HepG2 (cell line): Measurements from ENCODE around the gene HTR6. TPM values are rescaled to one million over a fixed set of nuclear protein-coding genes. Genes with fewer than 3 reads are reported as not detected.

Source experiments
- ATAC-seq: fragments of 200-7000 bp; cut with Tn5 transposase; 3 replicates; pipeline ENCODE4 v1.9.1; 2020; ENCODE audit warnings: mild to moderate bottlenecking, moderate library complexity
- BruUV-seq: library from RNA; stranded (reverse); fragments of 400-500 nt; replicated peaks from 2 replicates; lab custom pipeline; 2021; lab: Mats Ljungman, UMichigan
- CTCF ChIA-PET: fragments of 300-600 bp; formaldehyde crosslinking; extraction: SDS; loops from one replicate; lab custom pipeline; 2021; ENCODE audit warnings: low total read pairs, inconsistent platforms, low intra/inter-chr PET ratio; lab: Yijun Ruan, JAX
- POLR2A ChIA-PET: fragments of 350-600 bp; sonication (Branson Sonifier 250); formaldehyde crosslinking; loops from one replicate; lab custom pipeline; 2020; ENCODE audit warnings: antibody characterized with exemption, inconsistent platforms; lab: Yijun Ruan, JAX
- DNase-seq: peaks from one replicate; pipeline ENCODE4 v3.0.0-alpha.2; 2015; ENCODE audit warnings: low spot score
- FAIRE-seq: peaks from 3 replicates; lab custom pipeline; 2011; peaks lifted over from hg19 to GRCh38; lab: Jason Lieb, UNC
- H2AFZ ChIP-seq: one replicate; pipeline ENCODE4 v1.6.1; 2011; ENCODE audit warnings: low read length, inconsistent platforms
- H3K27ac ChIP-seq: fragments of 300-600 bp; 3 replicates; pipeline ENCODE4 v1.8.0; 2011; ENCODE audit warnings: mixed run types, mild to moderate bottlenecking, mixed read lengths, low read length, inconsistent platforms; ENCODE audit not compliant: insufficient read depth; ENCODE audit errors: extremely low read length
- H3K27me3 ChIP-seq, 2 experiments: fragments of 200-600 bp in 1 of 2; 2 replicates in 1 of 2; 3 replicates in 1 of 2; pipeline versions ENCODE4 v1.6.0 to v1.8.0; 2011; ENCODE audit warnings: low read length in 2 of 2, mild to moderate bottlenecking in 2 of 2, moderate library complexity in 2 of 2, inconsistent platforms in 1 of 2; ENCODE audit not compliant: insufficient read depth in 2 of 2, control insufficient read depth in 1 of 2
- H3K36me3 ChIP-seq, 2 experiments: fragments of 200-600 bp in 1 of 2; replicated peaks in 1 of 2; 2 replicates in 1 of 2; 3 replicates in 1 of 2; pipeline versions ENCODE4 v1.5.1 to v1.8.0; 2011; ENCODE audit warnings: low read length in 2 of 2, inconsistent platforms in 1 of 2; ENCODE audit not compliant: insufficient read depth in 2 of 2, control insufficient read depth in 1 of 2
- H3K4me1 ChIP-seq: 2 replicates; pipeline ENCODE4 v1.5.1; 2012; ENCODE audit warnings: low read length, inconsistent platforms; ENCODE audit not compliant: insufficient read depth
- H3K4me2 ChIP-seq: 2 replicates; pipeline ENCODE4 v1.6.0; 2011; ENCODE audit warnings: low read depth, low read length, inconsistent platforms
- H3K4me3 ChIP-seq, 3 experiments: fragments of 200-600 bp in 1 of 3; sonication (generic), shearing (Covaris generic) in 1 of 3; replicated peaks in 1 of 3; 2 replicates each; pipeline ENCODE4 v1.5.1; 2011 to 2016; ENCODE audit warnings: low read length in 3 of 3, inconsistent platforms in 2 of 3, low read depth in 2 of 3, mild to moderate bottlenecking in 2 of 3, control low read depth in 1 of 3, mixed read lengths in 1 of 3; ENCODE audit not compliant: insufficient read depth in 1 of 3
- H3K79me2 ChIP-seq: one replicate; pipeline ENCODE4 v1.6.1; 2011; ENCODE audit warnings: low read length, inconsistent platforms; ENCODE audit not compliant: insufficient read depth
- H3K9ac ChIP-seq: 2 replicates; pipeline ENCODE4 v1.6.0; 2011; ENCODE audit warnings: mild to moderate bottlenecking, low read depth, low read length, inconsistent platforms; ENCODE audit not compliant: insufficient read depth
- H3K9me3 ChIP-seq: 2 replicates; pipeline ENCODE4 v1.5.1; 2012; ENCODE audit warnings: mild to moderate bottlenecking, low read length
- H4K20me1 ChIP-seq: 2 replicates; pipeline ENCODE4 v1.6.0; 2011; ENCODE audit warnings: inconsistent platforms, mild to moderate bottlenecking, low read length, moderate library complexity; ENCODE audit not compliant: insufficient read depth
- AGO2 ChIP-seq: fragments of 200-400 bp; formaldehyde crosslinking; optimal IDR thresholded peaks from 2 replicates; pipeline ENCODE3; 2017; ENCODE audit warnings: mild to moderate bottlenecking, low read depth, low read length, moderate library complexity
- ARNTL ChIP-seq: sonication (generic); formaldehyde crosslinking; IDR thresholded peaks from 2 replicates; pipeline ENCODE4 v1.4.0; 2020; ENCODE audit warnings: mild to moderate bottlenecking, missing genetic modification reagents
- NFE2 ChIP-seq: sonication (generic); formaldehyde crosslinking; IDR thresholded peaks from 2 replicates; pipeline ENCODE4 v1.4.0; 2020; ENCODE audit warnings: missing genetic modification reagents
- PHF8 ChIP-seq: sonication (generic); formaldehyde crosslinking; IDR thresholded peaks from 2 replicates; pipeline ENCODE4 v1.5.0; 2020; ENCODE audit warnings: missing genetic modification reagents
- RAD21 ChIP-seq: fragments of 450-650 bp; formaldehyde crosslinking; IDR thresholded peaks from 2 replicates; pipeline ENCODE4 v1.5.0; 2020; ENCODE audit warnings: mild to moderate bottlenecking
- SMC3 ChIP-seq: IDR thresholded peaks from 2 replicates; pipeline ENCODE4 v1.6.1; 2011; ENCODE audit warnings: low read length, improper control_type of control experiment
- ZNF121 ChIP-seq: sonication (generic); formaldehyde crosslinking; IDR thresholded peaks from 2 replicates; pipeline ENCODE4 v1.5.0; 2020; ENCODE audit warnings: mild to moderate bottlenecking, missing genetic modification reagents
- ZNF264 ChIP-seq: sonication (generic); formaldehyde crosslinking; IDR thresholded peaks from 2 replicates; pipeline ENCODE4 v1.4.0; 2020; ENCODE audit warnings: missing genetic modification reagents
- ZNF530 ChIP-seq: sonication (generic); formaldehyde crosslinking; IDR thresholded peaks from 2 replicates; pipeline ENCODE4 v1.5.0; 2020; ENCODE audit warnings: low read depth, mild to moderate bottlenecking, missing genetic modification reagents
- WGBS: methylation state at CpG from one replicate; pipeline ENCODE4 v1.1.6; 2017; ENCODE audit warnings: low lambda C conversion rate; 5-methylcytosine and 5-hydroxymethylcytosine counted together
- in situ Hi-C: cut with HindIII; loops from 2 replicates; pipeline ENCODE4 v1.10.0; 2017; ENCODE audit warnings: low pct_unique_long_range_greater_than_20kb; ENCODE audit not compliant: extremely low pct_ligation_motif_present
- intact Hi-C: fragments of 100-400 bp; cut with micrococcal nuclease; formaldehyde crosslinking; loops from one replicate; pipeline ENCODE4 v1.10.0; 2022; ENCODE audit not compliant: unreplicated experiment
- polyA plus RNA-seq, 8 experiments: library from polyadenylated mRNA; depleted of rRNA in 3 of 8; stranded (reverse) in 7 of 8; unstranded in 1 of 8; fragments of >200 nt; fragmentation: Illumina TruSeq in 4 of 8; extraction: Trizol in 4 of 8; gene quantifications; 2 replicates each; pipeline versions ENCODE4 v1.2.1 to v1.2.3, GENCODE V29; 2011 to 2016; ENCODE audit warnings: low read depth in 4 of 8, missing spikeins in 1 of 8, mixed read lengths in 1 of 8; ENCODE audit not compliant: insufficient read depth in 1 of 8
- total RNA-seq, 5 experiments: library from RNA; depleted of rRNA; stranded (reverse); fragments of >200 nt; fragmentation: Illumina TruSeq; extraction: Trizol; gene quantifications; 2 replicates each; pipeline ENCODE4 v1.2.3, GENCODE V29; 2016; ENCODE audit warnings: low read depth in 1 of 5
- TF ChIP-seq, protein P1 (sequence below): sonication (generic); formaldehyde crosslinking; IDR thresholded peaks from 2 replicates; pipeline ENCODE4 v1.9.0; 2021; ENCODE audit warnings: mild to moderate bottlenecking, missing genetic modification reagents
- TF ChIP-seq, protein P2 (sequence below): sonication (generic); formaldehyde crosslinking; IDR thresholded peaks from 2 replicates; pipeline ENCODE4 v1.4.0; 2020; ENCODE audit warnings: missing genetic modification reagents, mild to moderate bottlenecking, borderline replicate concordance

HTR6 gene
- total and polyA plus RNA-seq, 2 of the 13 experiments (the other 11 are each of a cell fraction or from before 2014, with no cell fraction given), result 0.04 TPM; not detected in 1

DNA sequence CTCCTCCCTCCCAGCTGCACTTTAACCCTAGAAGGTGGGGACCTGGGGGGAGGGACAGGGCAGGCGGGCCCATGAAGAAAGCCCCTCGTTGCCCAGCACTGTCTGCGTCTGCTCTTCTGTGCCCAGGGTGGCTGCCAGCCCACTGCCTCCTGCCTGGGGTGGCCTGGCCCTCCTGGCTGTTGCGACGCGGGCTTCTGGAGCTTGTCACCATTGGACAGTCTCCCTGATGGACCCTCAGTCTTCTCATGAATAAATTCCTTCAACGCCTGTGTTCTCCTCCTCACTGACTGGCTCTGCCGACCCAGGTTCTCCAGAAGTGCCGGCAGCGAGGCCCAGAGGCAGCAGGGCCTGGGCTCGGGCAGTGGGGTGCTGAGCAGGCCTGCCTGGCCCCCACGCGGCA, 6.5 kb upstream of the HTR6 start:
- Histone ChIP-seq H3K9ac (no peak overlapping the region), H4K20me1 (no peaks in the 10 kb centered on the region), H3K4me2 (no peak overlapping the region), H2AFZ (no peak overlapping the region), H3K4me3 (no peak overlapping the region), H3K79me2 (no peaks in the 10 kb centered on the region), H3K27ac (no peak overlapping the region), H3K36me3 (no peaks in the 10 kb centered on the region), H3K9me3 (no peaks in the 10 kb centered on the region), H3K27me3 (peaks cover 2 to 4% of the 10 kb centered on the region in 2 experiments; a peak in 2 of 5 replicates), H3K4me1 (peaks cover 28% of the 10 kb centered on the region)
- ChIA-PET CTCF (no interaction called here), POLR2A (no interaction called here)
- TF ChIP-seq AGO2 (peak; percentile 29), NFE2 (no peak)
- 83% methylated on average over 8 of the region's 13 CpGs for WGBS
- no peak for ATAC-seq
- no peak for DNase-seq
- BruUV-seq, result no TSS peak
- intact Hi-C loops (no loop called here), in situ Hi-C loops (no loop called here)
- FAIRE-seq, result no peak

DNA sequence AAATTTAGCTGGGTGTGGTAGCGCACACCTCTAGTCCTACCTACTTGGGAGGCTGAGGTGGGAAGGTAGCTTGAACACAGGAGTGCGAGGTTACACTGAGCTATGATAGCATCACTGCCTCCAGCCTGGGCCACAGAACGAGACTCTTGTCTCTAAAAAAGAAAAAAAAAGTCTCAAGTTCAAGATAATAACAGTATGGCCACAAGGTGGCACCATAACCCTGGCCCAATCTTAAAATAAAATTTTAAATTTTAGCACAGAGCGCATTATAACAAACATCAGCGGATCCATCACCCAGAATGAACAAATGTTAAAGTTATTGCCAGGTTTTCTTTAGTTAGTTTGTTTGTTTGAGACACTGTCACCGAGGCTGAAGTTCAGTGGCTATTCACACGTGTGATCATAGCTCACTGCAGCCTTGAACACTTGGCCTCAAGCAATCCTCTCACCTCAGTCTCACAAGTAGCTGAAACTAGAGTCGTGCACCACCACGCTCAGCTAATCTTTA, 2.9 kb upstream of the HTR6 start:
- ChIA-PET POLR2A (no interaction called here), CTCF (interaction anchor here (1.1 to 2.1 kb wide), 2 partner anchors 43 to 154 kb away, joined by 3 to 9 read pairs; partner anchors contain the start of gene RNF186)
- Histone ChIP-seq H3K4me2 (no peak overlapping the region), H4K20me1 (no peaks in the 10 kb centered on the region), H3K27ac (no peak overlapping the region), H3K4me1 (peaks cover 21% of the 10 kb centered on the region), H3K79me2 (no peaks in the 10 kb centered on the region), H3K9ac (no peak overlapping the region), H3K4me3 (no peak overlapping the region), H2AFZ (no peak overlapping the region), H3K9me3 (no peaks in the 10 kb centered on the region), H3K36me3 (no peaks in the 10 kb centered on the region), H3K27me3 (peaks cover 8 to 32% of the 10 kb centered on the region in 2 experiments; a peak in 4 of 5 replicates)
- no peak for DNase-seq
- peak; percentile 48 for FAIRE-seq
- BruUV-seq, result no TSS peak
- intact Hi-C loops (no loop called here), in situ Hi-C loops (loop anchor here (5.0 kb wide), 1 partner anchor 41 kb away; no protein-coding TSS in a partner anchor)
- 6% methylated on average over 9 of the region's 9 CpGs for WGBS
- ATAC-seq, result no peak
- TF ChIP-seq ZNF264 (CRISPR knock-in tag), result no peak
- TF ChIP-seq ARNTL (CRISPR knock-in tag), result no peak
- peak; percentile 28; the same call in 1 of the 2 replicates for TF ChIP-seq RAD21 (CRISPR knock-in tag)
- TF ChIP-seq, protein P1, sequence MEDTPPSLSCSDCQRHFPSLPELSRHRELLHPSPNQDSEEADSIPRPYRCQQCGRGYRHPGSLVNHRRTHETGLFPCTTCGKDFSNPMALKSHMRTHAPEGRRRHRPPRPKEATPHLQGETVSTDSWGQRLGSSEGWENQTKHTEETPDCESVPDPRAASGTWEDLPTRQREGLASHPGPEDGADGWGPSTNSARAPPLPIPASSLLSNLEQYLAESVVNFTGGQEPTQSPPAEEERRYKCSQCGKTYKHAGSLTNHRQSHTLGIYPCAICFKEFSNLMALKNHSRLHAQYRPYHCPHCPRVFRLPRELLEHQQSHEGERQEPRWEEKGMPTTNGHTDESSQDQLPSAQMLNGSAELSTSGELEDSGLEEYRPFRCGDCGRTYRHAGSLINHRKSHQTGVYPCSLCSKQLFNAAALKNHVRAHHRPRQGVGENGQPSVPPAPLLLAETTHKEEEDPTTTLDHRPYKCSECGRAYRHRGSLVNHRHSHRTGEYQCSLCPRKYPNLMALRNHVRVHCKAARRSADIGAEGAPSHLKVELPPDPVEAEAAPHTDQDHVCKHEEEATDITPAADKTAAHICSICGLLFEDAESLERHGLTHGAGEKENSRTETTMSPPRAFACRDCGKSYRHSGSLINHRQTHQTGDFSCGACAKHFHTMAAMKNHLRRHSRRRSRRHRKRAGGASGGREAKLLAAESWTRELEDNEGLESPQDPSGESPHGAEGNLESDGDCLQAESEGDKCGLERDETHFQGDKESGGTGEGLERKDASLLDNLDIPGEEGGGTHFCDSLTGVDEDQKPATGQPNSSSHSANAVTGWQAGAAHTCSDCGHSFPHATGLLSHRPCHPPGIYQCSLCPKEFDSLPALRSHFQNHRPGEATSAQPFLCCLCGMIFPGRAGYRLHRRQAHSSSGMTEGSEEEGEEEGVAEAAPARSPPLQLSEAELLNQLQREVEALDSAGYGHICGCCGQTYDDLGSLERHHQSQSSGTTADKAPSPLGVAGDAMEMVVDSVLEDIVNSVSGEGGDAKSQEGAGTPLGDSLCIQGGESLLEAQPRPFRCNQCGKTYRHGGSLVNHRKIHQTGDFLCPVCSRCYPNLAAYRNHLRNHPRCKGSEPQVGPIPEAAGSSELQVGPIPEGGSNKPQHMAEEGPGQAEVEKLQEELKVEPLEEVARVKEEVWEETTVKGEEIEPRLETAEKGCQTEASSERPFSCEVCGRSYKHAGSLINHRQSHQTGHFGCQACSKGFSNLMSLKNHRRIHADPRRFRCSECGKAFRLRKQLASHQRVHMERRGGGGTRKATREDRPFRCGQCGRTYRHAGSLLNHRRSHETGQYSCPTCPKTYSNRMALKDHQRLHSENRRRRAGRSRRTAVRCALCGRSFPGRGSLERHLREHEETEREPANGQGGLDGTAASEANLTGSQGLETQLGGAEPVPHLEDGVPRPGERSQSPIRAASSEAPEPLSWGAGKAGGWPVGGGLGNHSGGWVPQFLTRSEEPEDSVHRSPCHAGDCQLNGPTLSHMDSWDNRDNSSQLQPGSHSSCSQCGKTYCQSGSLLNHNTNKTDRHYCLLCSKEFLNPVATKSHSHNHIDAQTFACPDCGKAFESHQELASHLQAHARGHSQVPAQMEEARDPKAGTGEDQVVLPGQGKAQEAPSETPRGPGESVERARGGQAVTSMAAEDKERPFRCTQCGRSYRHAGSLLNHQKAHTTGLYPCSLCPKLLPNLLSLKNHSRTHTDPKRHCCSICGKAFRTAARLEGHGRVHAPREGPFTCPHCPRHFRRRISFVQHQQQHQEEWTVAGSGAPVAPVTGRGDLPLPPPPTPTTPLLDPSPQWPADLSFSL (CRISPR knock-in tag), result no peak
- TF ChIP-seq ZNF121 (CRISPR knock-in tag), result peak; percentile 83
- no peak for TF ChIP-seq PHF8 (CRISPR knock-in tag)
- TF ChIP-seq SMC3, result peak; percentile 25; the same call in 1 of the 2 replicates
- no peak for TF ChIP-seq ZNF530 (CRISPR knock-in tag)
- TF ChIP-seq, protein P2, sequence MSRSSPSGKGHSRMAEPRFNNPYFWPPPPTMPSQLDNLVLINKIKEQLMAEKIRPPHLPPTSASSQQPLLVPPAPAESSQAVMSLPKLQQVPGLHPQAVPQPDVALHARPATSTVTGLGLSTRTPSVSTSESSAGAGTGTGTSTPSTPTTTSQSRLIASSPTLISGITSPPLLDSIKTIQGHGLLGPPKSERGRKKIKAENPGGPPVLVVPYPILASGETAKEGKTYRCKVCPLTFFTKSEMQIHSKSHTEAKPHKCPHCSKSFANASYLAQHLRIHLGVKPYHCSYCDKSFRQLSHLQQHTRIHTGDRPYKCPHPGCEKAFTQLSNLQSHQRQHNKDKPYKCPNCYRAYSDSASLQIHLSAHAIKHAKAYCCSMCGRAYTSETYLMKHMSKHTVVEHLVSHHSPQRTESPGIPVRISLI (CRISPR knock-in tag), result peak; percentile 90
